ENCODE measurements around the gene GPR146.

- TF ChIP-seq CTCF (IDR thresholded peaks at IDR 0.05) (no peak), POLR2A (IDR thresholded peaks at IDR 0.05) (no peak)
Measured at GRCh38 chr7:1027242-1028043, 16.9 kb upstream of the GPR146 start.

Data from stomach (tissue), 4 donors.